B cell (primary cell): Measurements from ENCODE around the gene FRS3. TPM values are rescaled to one million over a fixed set of nuclear protein-coding genes. Genes with fewer than 3 reads are reported as not detected.

Experiments used
- ATAC-seq: fragments of 200-7000 bp; cut with Tn5 transposase; one replicate; pipeline ENCODE4 v1.10.0; 2021; ENCODE audit warnings: low read depth, mild to moderate bottlenecking, moderate number of reproducible peaks, moderate library complexity
- CTCF ChIA-PET: fragments of 350-600 bp; sonication (Branson Sonifier 250); formaldehyde crosslinking; loops from one replicate; lab custom pipeline; 2021; ENCODE audit warnings: antibody characterized with exemption, inconsistent platforms; lab: Charles Lee
- POLR2A ChIA-PET: fragments of 350-600 bp; sonication (Branson Sonifier 250); formaldehyde crosslinking; loops from one replicate; lab custom pipeline; 2021; ENCODE audit warnings: antibody characterized with exemption; lab: Charles Lee
- DNase-seq: peaks from one replicate; pipeline ENCODE4 v3.0.0; 2013
- H2AFZ ChIP-seq: 2 replicates; pipeline ENCODE4 v1.6.1; 2012; ENCODE audit warnings: mild to moderate bottlenecking, low read depth, low read length; ENCODE audit not compliant: insufficient read depth, poor library complexity, severe bottlenecking
- H3K27ac ChIP-seq, 2 donors: 1 replicate in 1 of 2; 2 replicates in 1 of 2; pipeline ENCODE4 v1.5.1; 2012 to 2013; ENCODE audit warnings: low read length in 2 of 2, mild to moderate bottlenecking in 2 of 2, moderate library complexity in 1 of 2
- H3K27me3 ChIP-seq, 4 experiments: fragments of 200-600 bp in 1 of 4; sonication (generic) in 1 of 4; replicated peaks in 1 of 4; 1 replicate in 2 of 4; 2 replicates in 2 of 4; pipeline versions ENCODE4 v1.6.1 to v1.7.0; 2013 to 2016; ENCODE audit warnings: low read length in 3 of 4, mild to moderate bottlenecking in 2 of 4, mixed read lengths in 1 of 4, moderate library complexity in 1 of 4; ENCODE audit not compliant: insufficient read depth in 4 of 4, control insufficient read depth in 3 of 4; ENCODE audit errors: control extremely low read depth in 1 of 4
- H3K36me3 ChIP-seq, 2 experiments: replicated peaks in 1 of 2; 1 replicate in 1 of 2; 2 replicates in 1 of 2; pipeline versions ENCODE4 v1.6.1 to v1.7.1; 2013; ENCODE audit warnings: low read length in 1 of 2; ENCODE audit not compliant: insufficient read depth in 2 of 2, control insufficient read depth in 1 of 2; ENCODE audit errors: control extremely low read depth in 1 of 2, extremely low read depth in 1 of 2
- H3K4me1 ChIP-seq, 2 donors: fragments of 200-600 bp in 1 of 2; sonication (generic) in 1 of 2; 1 replicate in 1 of 2; 2 replicates in 1 of 2; pipeline versions ENCODE4 v1.5.1 to v1.6.1; 2013 to 2017; ENCODE audit warnings: low read length in 2 of 2; ENCODE audit not compliant: control insufficient read depth in 2 of 2, insufficient read depth in 2 of 2
- H3K4me2 ChIP-seq: replicated peaks from 2 replicates; pipeline ENCODE3; 2012; ENCODE audit warnings: mild to moderate bottlenecking, low read depth, low read length; ENCODE audit not compliant: poor library complexity, severe bottlenecking
- H3K4me3 ChIP-seq, 5 experiments: fragments of 200-600 bp in 1 of 5; sonication (generic) in 1 of 5; 1 replicate in 3 of 5; 2 replicates in 2 of 5; pipeline versions ENCODE4 v1.5.1 to v1.7.0; 2011 to 2016; ENCODE audit warnings: low read length in 4 of 5, mild to moderate bottlenecking in 4 of 5, low read depth in 2 of 5, control low read depth in 1 of 5, moderate library complexity in 1 of 5; ENCODE audit not compliant: insufficient read depth in 1 of 5; ENCODE audit errors: control extremely low read depth in 1 of 5, extremely low read depth in 1 of 5
- H3K79me2 ChIP-seq: fragments of 200-600 bp; sonication (generic); one replicate; pipeline ENCODE4 v1.6.0; 2016; ENCODE audit warnings: low read length; ENCODE audit not compliant: control insufficient read depth, insufficient read depth
- H3K9ac ChIP-seq: fragments of 200-600 bp; sonication (generic); 2 replicates; pipeline ENCODE4 v1.6.1; 2017; ENCODE audit warnings: mild to moderate bottlenecking, low read length, moderate library complexity
- H3K9me3 ChIP-seq, 3 donors: one replicate each; pipeline versions ENCODE4 v1.6.1 to v1.7.1; 2013; ENCODE audit warnings: low read length in 2 of 3; ENCODE audit not compliant: control insufficient read depth in 2 of 3, insufficient read depth in 1 of 3; ENCODE audit errors: control extremely low read depth in 1 of 3
- H4K20me1 ChIP-seq: 2 replicates; pipeline ENCODE4 v1.6.0; 2012; ENCODE audit warnings: mild to moderate bottlenecking, low read length; ENCODE audit not compliant: insufficient read depth, control insufficient read depth, poor library complexity, severe bottlenecking
- H3K27ac Mint-ChIP-seq: one replicate; pipeline ENCODE4 v1.8.0; 2021; ENCODE audit warnings: mixed read lengths
- H3K27me3 Mint-ChIP-seq: one replicate; pipeline ENCODE4 v1.8.0; 2021; ENCODE audit warnings: mixed read lengths
- H3K4me1 Mint-ChIP-seq: one replicate; pipeline ENCODE4 v1.8.0; 2021; ENCODE audit warnings: mixed read lengths
- H3K4me3 Mint-ChIP-seq: one replicate; pipeline ENCODE4 v1.8.0; 2021; ENCODE audit warnings: mixed read lengths
- H3K9me3 Mint-ChIP-seq: one replicate; pipeline ENCODE4 v1.8.0; 2022; ENCODE audit warnings: mixed read lengths; ENCODE audit not compliant: insufficient read depth
- CTCF ChIP-seq: fragments of 200-600 bp; IDR thresholded peaks from one replicate; pipeline ENCODE4 v1.8.0; 2022; ENCODE audit warnings: antibody characterized with exemption, mild to moderate bottlenecking
- EZH2 ChIP-seq: IDR thresholded peaks from 2 replicates; pipeline ENCODE4 v1.6.1; 2012; ENCODE audit warnings: borderline replicate concordance, low read depth, mild to moderate bottlenecking, moderate library complexity, low read length; ENCODE audit not compliant: insufficient read depth, poor library complexity, severe bottlenecking
- WGBS: methylation state at CpG from one replicate; pipeline ENCODE4 v1.1.5; 2013; ENCODE audit warnings: missing lambda C conversion rate; ENCODE audit not compliant: insufficient coverage; 5-methylcytosine and 5-hydroxymethylcytosine counted together
- intact Hi-C: fragments of 100-400 bp; cut with micrococcal nuclease; formaldehyde crosslinking; loops from one replicate; pipeline ENCODE4 v1.10.0; 2022
- polyA plus RNA-seq: library from polyadenylated mRNA; depleted of rRNA; stranded (reverse); fragments of >200 nt; gene quantifications from 2 replicates; pipeline ENCODE4 v1.2.3, GENCODE V29; 2012
- total RNA-seq, 2 donors: library from RNA; stranded (reverse); fragments of 120-200 nt in 1 of 2; gene quantifications; 1 replicate in 1 of 2; 2 replicates in 1 of 2; pipeline versions ENCODE4 v1.2.3 to v1.2.4, GENCODE V29; 2013 to 2022

FRS3 gene
- total and polyA plus RNA-seq, 2 donors (not counting 1 experiment from before 2014, with no cell fraction given) = 9.8 to 12.0 TPM

- peak; percentile 51 for ATAC-seq
- Histone ChIP-seq H3K36me3 (no peaks in the 10 kb centered on the region), H3K4me2 (peak within 1 kb of the TSS; percentile 90), H2AFZ (peak within 1 kb of the TSS; percentile 71), H3K27ac (peak within 1 kb of the TSS; percentile 81 to 89), H3K79me2 (peaks cover 33% of the 10 kb centered on the region), H3K4me3 (peak within 1 kb of the TSS in 4 of 5 experiments; percentile 68 to 89 (median 80)), H3K9me3 (no peaks in the 10 kb centered on the region), H3K4me1 (peaks cover 24 to 37% of the 10 kb centered on the region in 2 donors), H3K27me3 (no peaks in the 10 kb centered on the region), H3K9ac (peak within 1 kb of the TSS; percentile 78), H4K20me1 (peaks cover 1% of the 10 kb centered on the region)
- no peaks in the 10 kb centered on the region for H3K27me3 Mint-ChIP-seq
- DNase-seq = peak; percentile 94
- peak within 1 kb of the TSS; percentile 95 for H3K27ac Mint-ChIP-seq
- TF ChIP-seq EZH2 (no peak), CTCF (peak; percentile 80)
- peak within 1 kb of the TSS; percentile 93 for H3K4me3 Mint-ChIP-seq
- H3K9me3 Mint-ChIP-seq = no peaks in the 10 kb centered on the region
- H3K4me1 Mint-ChIP-seq = peaks cover 33% of the 10 kb centered on the region
- intact Hi-C loops = loop anchor here (1.0 kb wide), 6 partner anchors 29 to 315 kb away; partner anchors contain the start of genes BYSL, MED20, PRICKLE4 and TAF8
- WGBS = 8% methylated on average over 50 of the region's 50 CpGs
- ChIA-PET POLR2A (interaction anchor here (0.6 to 9.4 kb wide), 8 partner anchors 13 to 401 kb away, joined by 3 to 342 read pairs (median 20); partner anchors contain the start of genes BYSL, MED20 and TOMM6), CTCF (interaction anchor here (0.7 to 7.9 kb wide), 9 partner anchors 9 to 132 kb away, joined by 3 to 303 read pairs (median 18); partner anchors contain the start of gene TOMM6)
These were observed 44.1 kb downstream of the FRS3 start, which contains the start of gene TFEB for GRCh38 chr6:41735427-41736185. Gene TFEB, minus strand, starts transcription at chr6:41735608. Its CDS starts 44,395 bp downstream, at chr6:41691213.
